HG03520 (cell line): ENCODE data around the gene NOL4L.

Source experiments
- ATAC-seq: cut with Tn5 transposase; IDR thresholded peaks from one replicate; pipeline ENCODE4 v1.9.1; 2021; ENCODE audit warnings: mild to moderate bottlenecking, moderate library complexity; ENCODE audit not compliant: unreplicated experiment

The NOL4L gene

DNA sequence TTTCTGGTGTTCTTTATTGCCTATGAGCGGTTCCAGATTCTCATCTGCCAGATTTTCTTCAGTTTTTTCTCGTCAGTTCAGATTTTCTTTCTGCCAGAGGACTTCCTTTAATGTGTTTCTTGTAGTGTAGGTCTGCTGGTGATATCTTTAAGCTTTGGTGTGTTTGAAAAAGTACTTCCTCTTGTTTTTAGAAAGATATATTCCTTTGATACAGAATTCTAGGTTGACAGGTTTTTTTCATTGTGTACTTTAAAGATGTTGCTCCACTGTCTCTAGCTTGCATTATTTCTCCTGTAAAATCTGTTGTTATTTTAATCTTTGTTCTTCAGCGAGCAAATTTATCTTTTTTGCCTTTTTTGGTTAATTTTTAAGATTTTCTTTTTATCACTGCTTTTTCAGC lies 190.1 kb downstream of the NOL4L start:
- no peak for ATAC-seq
